Right renal cortex interstitium (tissue), 3 donors: Measurements from ENCODE around the gene PARL. TPM values are rescaled to one million over a fixed set of nuclear protein-coding genes. Genes with fewer than 3 reads are reported as not detected.
"Not testable (repeated sequence)": the region's sequence is repeated elsewhere in the genome, so short reads cannot be mapped to it uniquely, and the experiment has no call there.

Source experiments
- DNase-seq, 3 donors: peaks; one replicate each; pipeline ENCODE4 v3.0.0-alpha.2; 2013; ENCODE audit warnings: low read depth in 3 of 3, low spot score in 2 of 3
- polyA plus RNA-seq, 3 donors: library from polyadenylated mRNA; unstranded; fragments of 120-200 nt; gene quantifications; one replicate each; pipeline ENCODE4 v1.2.1, GENCODE V29; 2013; ENCODE audit not compliant: insufficient read length in 3 of 3

The PARL gene
- polyA plus RNA-seq, 3 donors: 59.5 to 67.2 (median 65.0) TPM

- no peak for DNase-seq
Observed at GRCh38 chr3:183906234-183906921, 21.7 kb upstream of the PARL start.

- no peak for DNase-seq
Observed at GRCh38 chr3:183904833-183905780, 20.4 kb upstream of the PARL start.

DNA sequence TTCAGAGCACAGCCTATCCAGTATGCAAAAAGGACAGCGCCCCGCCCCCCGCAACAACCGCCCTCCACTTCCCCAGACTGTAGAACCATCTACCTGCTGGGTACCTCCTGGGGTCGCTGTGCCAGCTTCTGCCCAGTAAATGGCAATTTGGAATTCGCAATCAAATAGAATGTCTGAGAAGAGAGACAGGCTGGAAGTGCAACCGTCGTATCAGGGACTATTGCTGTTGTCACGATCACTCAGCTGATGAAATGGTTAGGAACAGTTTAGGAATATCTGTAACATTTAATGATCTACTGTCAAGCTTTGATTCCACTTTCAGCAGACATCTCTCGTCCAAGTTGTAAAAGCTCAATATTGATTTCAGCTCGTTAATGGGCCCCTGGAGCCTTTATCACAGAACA lies 13.3 kb upstream of the PARL start:
- DNase-seq: no peak

- no peak for DNase-seq
Observed at GRCh38 chr3:183897606-183898005, 12.9 kb upstream of the PARL start.

DNA sequence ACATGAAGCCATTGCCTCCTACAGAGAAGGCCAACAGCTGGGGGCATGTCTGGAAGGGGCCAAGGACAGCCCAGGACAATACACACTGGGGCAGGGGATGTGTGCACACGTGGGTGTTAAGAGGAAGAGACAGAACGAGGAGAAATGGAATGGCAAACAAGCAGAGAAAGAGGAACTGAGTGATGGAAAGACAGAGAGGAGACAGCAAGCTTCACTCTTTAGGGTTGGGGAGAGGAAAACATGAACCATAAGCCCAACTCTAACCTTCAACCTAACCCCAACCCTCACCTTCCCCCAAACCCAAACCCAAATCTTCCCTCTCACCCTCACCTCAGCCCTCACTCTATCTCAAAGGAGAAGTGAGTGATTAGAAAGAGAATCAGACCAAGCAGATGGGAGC lies 11.9 kb upstream of the PARL start:
- no peak for DNase-seq

DNA sequence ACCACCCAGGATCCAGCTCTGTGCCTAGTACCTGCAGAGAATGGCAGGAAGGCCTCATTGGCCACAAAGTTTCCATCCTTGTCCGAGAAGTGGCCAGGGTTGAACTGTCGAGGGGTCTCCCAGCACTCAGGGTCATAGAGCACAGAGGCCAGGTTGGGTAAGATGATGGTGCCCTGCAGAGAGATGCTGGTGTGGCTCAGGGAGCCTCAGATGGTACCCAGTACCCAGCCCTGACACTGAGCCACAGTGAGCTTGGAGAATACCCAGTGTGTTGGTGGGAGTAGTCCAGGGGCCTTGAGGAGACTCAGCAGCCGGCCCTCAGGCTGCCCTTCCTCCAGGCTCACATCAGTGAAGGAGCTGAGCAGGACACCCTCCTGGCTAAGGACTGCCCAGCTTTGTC lies 11.5 kb upstream of the PARL start:
- DNase-seq: no peak

- DNase-seq: no peak
Observed at GRCh38 chr3:183895774-183896173, 11.1 kb upstream of the PARL start.

DNA sequence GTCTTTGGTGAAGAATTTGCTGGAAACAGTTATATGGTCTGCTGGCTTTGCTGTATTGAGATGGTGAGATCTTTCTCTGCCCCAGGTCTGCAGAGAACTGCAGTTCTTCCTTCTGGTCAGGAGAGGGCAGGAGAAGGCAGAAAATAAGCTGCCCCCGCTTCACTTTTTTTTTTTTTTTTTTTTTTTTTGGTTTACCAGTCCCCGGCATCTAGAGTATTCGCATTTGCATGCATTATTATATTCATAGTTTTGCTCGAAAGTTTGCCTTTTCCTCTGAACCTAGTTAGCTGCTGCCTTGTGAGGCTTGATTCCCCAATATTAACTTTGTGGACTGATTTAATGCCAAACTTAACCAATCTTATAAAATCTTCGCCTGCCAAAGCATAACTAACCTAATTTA lies 10.6 kb upstream of the PARL start:
- DNase-seq: peak in 2 of 3 donors; percentile 13 to 16

GRCh38 chr3:183892610-183893214 lies 8.0 kb upstream of the PARL start:
- no peak for DNase-seq

DNA sequence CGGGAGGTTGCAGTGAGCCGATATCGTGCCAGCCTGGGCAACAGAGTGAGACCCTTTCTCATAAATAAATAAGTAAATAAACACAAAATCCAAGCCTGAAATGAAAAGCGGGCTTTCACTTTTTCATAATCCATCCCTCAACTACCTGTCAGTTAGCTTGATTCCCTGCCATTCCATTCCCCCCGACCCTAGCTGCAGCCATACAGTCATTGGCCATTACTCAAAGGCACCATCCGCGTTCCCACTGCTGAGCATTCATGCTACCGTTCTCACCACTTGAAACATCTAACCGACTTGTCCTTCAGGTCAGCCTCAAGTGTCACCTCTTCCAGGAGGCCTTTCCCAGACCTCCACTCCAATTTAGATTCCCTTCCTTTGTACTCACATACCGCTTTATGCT lies 1.1 kb upstream of the PARL start:
- no peak for DNase-seq

- DNase-seq: no peak
Observed at GRCh38 chr3:183884097-183884426, 618 bp downstream of the PARL start.

- DNase-seq: no peak
Observed at GRCh38 chr3:183883291-183884096, 1.2 kb downstream of the PARL start.

GRCh38 chr3:183880121-183880520 lies 4.6 kb downstream of the PARL start:
- no peak for DNase-seq

GRCh38 chr3:183879243-183879642 lies 5.4 kb downstream of the PARL start:
- no peak for DNase-seq

- no peak for DNase-seq
Observed at GRCh38 chr3:183878071-183878470, 6.6 kb downstream of the PARL start.

DNA sequence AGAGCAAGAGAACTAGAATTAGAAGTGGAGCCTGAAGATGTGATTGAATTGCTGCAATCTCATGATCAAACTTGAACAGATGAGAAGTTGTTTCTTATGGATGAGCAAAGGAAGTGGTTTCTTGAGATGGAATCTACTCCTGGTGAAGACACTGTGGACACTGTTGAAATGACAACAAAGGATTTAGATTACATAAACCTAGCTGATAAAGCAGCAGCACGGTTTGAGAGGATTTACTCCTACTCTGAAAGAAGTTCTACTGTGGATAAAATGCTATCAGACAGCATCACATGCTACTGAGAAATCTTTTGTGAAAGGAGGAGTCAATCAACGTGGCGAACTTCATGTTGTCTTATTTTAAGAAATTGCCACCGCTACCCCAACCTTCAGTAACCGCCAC lies 7.5 kb downstream of the PARL start:
- not testable (repeated sequence) for DNase-seq

GRCh38 chr3:183875411-183875810 lies 9.3 kb downstream of the PARL start:
- no peak for DNase-seq

DNA sequence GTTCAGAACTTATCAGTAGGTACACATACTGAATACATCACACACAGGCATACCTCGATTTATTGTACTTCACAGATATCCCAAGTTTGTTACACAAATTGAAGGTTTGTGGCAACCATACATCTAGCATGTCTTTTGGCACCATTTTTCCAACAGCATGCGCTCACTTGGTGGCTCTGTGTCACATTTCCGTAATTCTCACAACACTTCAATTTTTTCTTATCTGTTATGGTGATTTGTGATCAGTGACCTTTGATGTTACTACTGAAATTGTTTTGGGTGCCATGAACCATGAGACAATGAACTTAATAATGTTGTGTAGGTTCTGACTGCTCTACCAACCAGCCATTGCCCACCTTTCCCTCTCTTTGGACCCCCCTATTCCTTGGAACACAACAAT lies 10.8 kb downstream of the PARL start:
- no peak for DNase-seq

- no peak for DNase-seq
Observed at GRCh38 chr3:183871541-183871940, 13.1 kb downstream of the PARL start.

DNA sequence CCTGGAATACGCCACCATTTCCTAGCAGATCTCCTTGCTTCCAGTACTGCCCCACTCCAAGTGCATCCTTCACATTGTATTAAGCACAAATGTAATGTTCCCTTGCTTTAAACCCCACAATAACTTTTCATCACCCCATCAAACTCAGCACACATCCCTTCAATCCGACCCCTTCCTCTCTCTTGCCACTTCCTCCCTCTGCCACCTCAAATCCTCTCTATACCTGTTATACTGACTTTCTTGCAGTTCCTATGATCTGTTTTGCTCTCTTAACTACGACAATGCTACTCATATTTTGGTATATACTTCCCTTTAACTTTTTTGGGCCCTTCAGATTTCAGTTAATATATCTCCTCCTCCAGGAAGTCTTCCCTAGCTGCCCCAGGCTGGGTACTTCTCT lies 14.1 kb downstream of the PARL start:
- DNase-seq: no peak

GRCh38 chr3:183868796-183869195 lies 15.9 kb downstream of the PARL start:
- DNase-seq: no peak
